CD4-positive, alpha-beta memory T cell (primary cell): ENCODE data around the gene CSAD. TPM values are rescaled to one million over a fixed set of nuclear protein-coding genes. Genes with fewer than 3 reads are reported as not detected.
"Not testable (repeated sequence)": the region's sequence is repeated elsewhere in the genome, so short reads cannot be mapped to it uniquely, and the experiment has no call there.

Experiments used
- CTCF ChIA-PET: fragments of 350-600 bp; sonication (Branson Sonifier 250); formaldehyde crosslinking; loops from one replicate; lab custom pipeline; 2021; ENCODE audit warnings: inconsistent platforms; ENCODE audit not compliant: partially characterized antibody; lab: Charles Lee
- POLR2A ChIA-PET: fragments of 350-600 bp; sonication (Branson Sonifier 250); formaldehyde crosslinking; loops from one replicate; lab custom pipeline; 2021; ENCODE audit not compliant: partially characterized antibody; lab: Charles Lee
- DNase-seq, 5 donors: peaks; one replicate each; pipeline versions ENCODE4 v3.0.0 to v3.0.0-alpha.2; 2020 to 2022; ENCODE audit warnings: mixed read lengths in 1 of 5
- H3K27ac ChIP-seq: one replicate; pipeline ENCODE4 v1.7.0; 2013; ENCODE audit warnings: low read depth, low read length
- H3K27me3 ChIP-seq: 2 replicates; pipeline ENCODE4 v1.7.0; 2013; ENCODE audit warnings: mild to moderate bottlenecking, low read length, moderate library complexity; ENCODE audit not compliant: insufficient read depth
- H3K36me3 ChIP-seq: 2 replicates; pipeline ENCODE4 v1.7.0; 2013; ENCODE audit warnings: mild to moderate bottlenecking, low read length, moderate library complexity; ENCODE audit not compliant: insufficient read depth
- H3K4me1 ChIP-seq: 2 replicates; pipeline ENCODE4 v1.7.0; 2013; ENCODE audit warnings: mild to moderate bottlenecking, low read length, moderate library complexity; ENCODE audit not compliant: insufficient read depth
- H3K4me3 ChIP-seq, 2 donors: one replicate each; pipeline ENCODE4 v1.7.0; 2013; ENCODE audit warnings: low read length in 2 of 2, mild to moderate bottlenecking in 1 of 2
- H3K9me3 ChIP-seq, 2 donors: one replicate each; pipeline ENCODE4 v1.7.0; 2013; ENCODE audit warnings: low read length in 2 of 2, control low read depth in 1 of 2; ENCODE audit not compliant: control insufficient read depth in 1 of 2
- H3K27ac Mint-ChIP-seq, 7 donors: one replicate each; pipeline ENCODE4 v1.8.0; 2020 to 2021; ENCODE audit warnings: mixed read lengths in 7 of 7, mild to moderate bottlenecking in 6 of 7, inconsistent platforms in 3 of 7, moderate library complexity in 3 of 7
- H3K27me3 Mint-ChIP-seq, 2 donors: one replicate each; pipeline ENCODE4 v1.8.0; 2020 to 2021; ENCODE audit warnings: mixed read lengths in 2 of 2
- H3K36me3 Mint-ChIP-seq, 2 donors: one replicate each; pipeline ENCODE4 v1.8.0; 2020 to 2021; ENCODE audit warnings: mixed read lengths in 2 of 2, inconsistent platforms in 1 of 2, mild to moderate bottlenecking in 1 of 2
- H3K4me1 Mint-ChIP-seq, 4 donors: one replicate each; pipeline ENCODE4 v1.8.0; 2020 to 2021; ENCODE audit warnings: mixed read lengths in 4 of 4, mild to moderate bottlenecking in 1 of 4
- H3K4me3 Mint-ChIP-seq, 8 donors: one replicate each; pipeline ENCODE4 v1.8.0; 2020 to 2021; ENCODE audit warnings: mixed read lengths in 8 of 8, mild to moderate bottlenecking in 7 of 8, moderate library complexity in 6 of 8, inconsistent platforms in 3 of 8
- H3K9me3 Mint-ChIP-seq, 8 donors: one replicate each; pipeline ENCODE4 v1.8.0; 2020 to 2021; ENCODE audit warnings: mixed read lengths in 8 of 8, mild to moderate bottlenecking in 5 of 8, inconsistent platforms in 3 of 8, moderate library complexity in 1 of 8
- intact Hi-C: fragments of 100-400 bp; cut with micrococcal nuclease; formaldehyde crosslinking; loops from one replicate; pipeline ENCODE4 v1.15.1; 2023
- polyA plus RNA-seq, 2 donors: library from polyadenylated mRNA; unstranded; fragments of 300-500 nt; fragmentation: Illumina TruSeq; gene quantifications; one replicate each; pipeline ENCODE4 v1.2.3, GENCODE V29; 2021
- total RNA-seq, 2 experiments: library from RNA; stranded (reverse); gene quantifications; one replicate each; pipeline ENCODE4 v1.2.3, GENCODE V29; 2021

Gene CSAD
- total and polyA plus RNA-seq, 4 experiments from 2014 or later, result 1.1 to 64.2 (median 32.7) TPM

GRCh38 chr12:53178803-53179202, 1.9 kb downstream of the CSAD start:
- Mint-ChIP-seq H3K4me3 (peak overlapping the region in 3 of 8 donors; percentile 34 to 96 (median 89)), H3K36me3 (peaks cover 6 to 27% of the 10 kb centered on the region in 2 donors), H3K27ac (peak overlapping the region in 6 of 7 donors; percentile 72 to 98 (median 97)), H3K4me1 (peaks cover 26 to 46% (median 38%) of the 10 kb centered on the region in 4 donors)
- Histone ChIP-seq H3K27ac (peak overlapping the region; percentile 89), H3K36me3 (peaks cover 17% of the 10 kb centered on the region), H3K4me1 (peaks cover 40% of the 10 kb centered on the region)
- ChIA-PET CTCF (interaction anchor here (0.6 to 4.3 kb wide), 2 partner anchors 20 to 37 kb away, joined by 3 to 51 read pairs; no protein-coding TSS in a partner anchor), POLR2A (interaction anchor here (1.2 to 17.3 kb wide), 5 partner anchors 24 to 322 kb away, joined by 3 to 463 read pairs (median 25); partner anchors contain the start of genes ITGB7, PFDN5 and TARBP2)
- H3K4me3 ChIP-seq, DNase-seq, intact Hi-C loops, H3K27me3 Mint-ChIP-seq, H3K9me3 ChIP-seq, H3K9me3 Mint-ChIP-seq, H3K27me3 ChIP-seq: not testable (repeated sequence)

- H3K9me3 ChIP-seq, H3K27ac ChIP-seq, DNase-seq, H3K9me3 Mint-ChIP-seq, H3K4me3 Mint-ChIP-seq, H3K36me3 ChIP-seq, H3K27me3 Mint-ChIP-seq, H3K27me3 ChIP-seq, H3K4me3 ChIP-seq, intact Hi-C loops: not testable (repeated sequence)
- peaks cover 3 to 16% of the 10 kb centered on the region in 2 donors for H3K36me3 Mint-ChIP-seq
- peaks cover 26% of the 10 kb centered on the region for H3K4me1 ChIP-seq
- peak overlapping the region in 3 of 7 donors; percentile 17 to 54 (median 43) for H3K27ac Mint-ChIP-seq
- peaks cover 19 to 32% (median 27%) of the 10 kb centered on the region in 4 donors for H3K4me1 Mint-ChIP-seq
- ChIA-PET POLR2A (interaction anchor here (17.3 kb wide), 1 partner anchor 25 kb away, joined by 463 read pairs; the partner anchor contains the start of gene ITGB7), CTCF (interaction anchor here (0.8 to 1.6 kb wide), 2 partner anchors 78 to 144 kb away, joined by 3 to 4 read pairs; partner anchors contain the start of gene AAAS)
Measured at GRCh38 chr12:53177447-53177846, 3.3 kb downstream of the CSAD start.

GRCh38 chr12:53176750-53177149, 4.0 kb downstream of the CSAD start:
- H3K9me3 ChIP-seq, result no peaks in the 10 kb centered on the region
- H3K4me3 ChIP-seq, result no peak overlapping the region
- Mint-ChIP-seq H3K27ac (no peak overlapping the region), H3K4me3 (no peak overlapping the region), H3K27me3 (no peaks in the 10 kb centered on the region), H3K36me3 (peaks cover 6 to 12% of the 10 kb centered on the region in 2 donors), H3K4me1 (peaks cover 13 to 25% (median 20%) of the 10 kb centered on the region in 4 donors), H3K9me3 (peaks cover 0 to 2% (median 0%) of the 10 kb centered on the region in 8 donors)
- POLR2A ChIA-PET, result interaction anchor here (0.5 to 17.3 kb wide), 3 partner anchors 20 to 91 kb away, joined by 3 to 463 read pairs (median 5); partner anchors contain the start of genes ESPL1 and ITGB7
- no peaks in the 10 kb centered on the region for H3K27me3 ChIP-seq
- no peaks in the 10 kb centered on the region for H3K36me3 ChIP-seq
- H3K27ac ChIP-seq, result no peak overlapping the region
- no peak for DNase-seq
- intact Hi-C loops, result no loop called here
- CTCF ChIA-PET, result interaction anchor here (0.7 to 2.5 kb wide), 4 partner anchors 14 to 144 kb away, joined by 3 to 7 read pairs (median 4); partner anchors contain the start of gene AAAS
- peaks cover 19% of the 10 kb centered on the region for H3K4me1 ChIP-seq

- DNase-seq, result no peak
- no peak overlapping the region for H3K4me3 Mint-ChIP-seq
Measured at GRCh38 chr12:53174881-53175491, 5.7 kb downstream of the CSAD start.

GRCh38 chr12:53173085-53173715, 7.5 kb downstream of the CSAD start:
- H3K27me3 Mint-ChIP-seq, result no peaks in the 10 kb centered on the region
- Histone ChIP-seq H3K4me3 (no peak overlapping the region), H3K36me3 (no peaks in the 10 kb centered on the region), H3K27ac (no peak overlapping the region), H3K27me3 (no peaks in the 10 kb centered on the region), H3K9me3 (no peaks in the 10 kb centered on the region), H3K4me1 (no peaks in the 10 kb centered on the region)
- H3K4me1 Mint-ChIP-seq, result peaks cover 0 to 3% (median under 1%) of the 10 kb centered on the region in 4 donors
- intact Hi-C loops, result no loop called here
- H3K9me3 Mint-ChIP-seq, result no peaks in the 10 kb centered on the region
- no peak overlapping the region for H3K4me3 Mint-ChIP-seq
- ChIA-PET CTCF (interaction anchor here (1.1 to 3.5 kb wide), 2 partner anchors 14 to 172 kb away, joined by 3 to 18 read pairs; no protein-coding TSS in a partner anchor), POLR2A (interaction anchor here (1.5 kb wide), 1 partner anchor 10 kb away, joined by 5 read pairs; no protein-coding TSS in a partner anchor)
- H3K27ac Mint-ChIP-seq, result no peak overlapping the region
- DNase-seq, result no peak
- H3K36me3 Mint-ChIP-seq, result peaks cover 16 to 20% of the 10 kb centered on the region in 2 donors

More at GRCh38 chr12:53174881-53175491, 5.7 kb downstream of the CSAD start:
- Mint-ChIP-seq H3K36me3 (peaks cover 11 to 16% of the 10 kb centered on the region in 2 donors), H3K27ac (peak overlapping the region in 1 of 7 donors; percentile 61), H3K9me3 (no peaks in the 10 kb centered on the region), H3K4me1 (peaks cover 8 to 11% (median 11%) of the 10 kb centered on the region in 4 donors), H3K27me3 (no peaks in the 10 kb centered on the region)
- no peak overlapping the region for H3K27ac ChIP-seq
- no peaks in the 10 kb centered on the region for H3K27me3 ChIP-seq
- no peaks in the 10 kb centered on the region for H3K9me3 ChIP-seq
- H3K4me1 ChIP-seq, result peaks cover 12% of the 10 kb centered on the region
- POLR2A ChIA-PET, result interaction anchor here (0.9 kb wide), 1 partner anchor 24 kb away, joined by 4 read pairs; no protein-coding TSS in a partner anchor
- CTCF ChIA-PET, result interaction anchor here (1.0 to 2.5 kb wide), 11 partner anchors 10 to 120 kb away, joined by 3 to 7 read pairs (median 3); partner anchors contain the start of gene PFDN5
- H3K36me3 ChIP-seq, result no peaks in the 10 kb centered on the region
- intact Hi-C loops, result loop anchor here (1.0 kb wide), 1 partner anchor 112 kb away; no protein-coding TSS in a partner anchor
- no peak overlapping the region for H3K4me3 ChIP-seq

- no peaks in the 10 kb centered on the region for H3K36me3 ChIP-seq
- no peak overlapping the region for H3K4me3 ChIP-seq
- H3K27ac Mint-ChIP-seq, result no peak overlapping the region
- intact Hi-C loops, result no loop called here
- peaks cover 0 to 3% (median under 1%) of the 10 kb centered on the region in 4 donors for H3K4me1 Mint-ChIP-seq
- DNase-seq, result no peak
- no peaks in the 10 kb centered on the region for H3K4me1 ChIP-seq
- no peaks in the 10 kb centered on the region for H3K27me3 ChIP-seq
- POLR2A ChIA-PET, result interaction anchor here (1.6 kb wide), 1 partner anchor 20 kb away, joined by 3 read pairs; no protein-coding TSS in a partner anchor
- CTCF ChIA-PET, result interaction anchor here (1.1 to 3.5 kb wide), 2 partner anchors 13 to 173 kb away, joined by 3 to 18 read pairs; no protein-coding TSS in a partner anchor
- H3K27ac ChIP-seq, result no peak overlapping the region
- H3K36me3 Mint-ChIP-seq, result peaks cover 16 to 20% of the 10 kb centered on the region in 2 donors
- H3K27me3 Mint-ChIP-seq, result no peaks in the 10 kb centered on the region
- no peaks in the 10 kb centered on the region for H3K9me3 ChIP-seq
- no peaks in the 10 kb centered on the region for H3K9me3 Mint-ChIP-seq
- H3K4me3 Mint-ChIP-seq, result no peak overlapping the region
Measured at GRCh38 chr12:53172352-53172751, 8.4 kb downstream of the CSAD start.
